ENCODE results near the gene DCAF12.

- no peak for TF ChIP-seq MAX (IDR thresholded peaks at IDR 0.05)
- no peak for TF ChIP-seq CTCF (IDR thresholded peaks at IDR 0.05; ENCODE audit: control extremely low read depth in 1 of 3, insufficient read depth in 1 of 3, low read depth in 1 of 3, low read length in 3 of 3)
- TF ChIP-seq TEAD4 (IDR thresholded peaks at IDR 0.05; ENCODE audit: low read depth, low read length): no peak
- TF ChIP-seq EZH2 (IDR thresholded peaks at IDR 0.05; ENCODE audit: low read depth, low read length, severe bottlenecking): no peak
Measured at GRCh38 chr9:34087370-34087769, 39.1 kb downstream of the DCAF12 start.
